LNCaP clone FGC (cell line): ENCODE results near the gene RBP5.

Source experiments
- DNase-seq: peaks from one replicate; pipeline ENCODE4 v3.0.0-alpha.2; 2011; ENCODE audit warnings: low read depth
- H3K4me3 ChIP-seq: 2 replicates; pipeline ENCODE4 v1.5.1; 2011; ENCODE audit warnings: mild to moderate bottlenecking, low read depth, low read length, control low read depth
- CTCF ChIP-seq: IDR thresholded peaks from 2 replicates; pipeline ENCODE4 v1.5.1; 2012; ENCODE audit warnings: mild to moderate bottlenecking; ENCODE audit not compliant: control insufficient read depth, insufficient read depth; ENCODE audit errors: extremely low read depth

Gene RBP5

GRCh38 chr12:7103837-7104584 lies 24.7 kb downstream of the RBP5 start:
- H3K4me3 ChIP-seq = no peak overlapping the region
- no peak for DNase-seq
- TF ChIP-seq CTCF = no peak

- DNase-seq = no peak
- no peak overlapping the region for H3K4me3 ChIP-seq
- TF ChIP-seq CTCF = no peak
These were observed 26.1 kb downstream of the RBP5 start for GRCh38 chr12:7102582-7102981.

GRCh38 chr12:7101694-7102131 lies 27.0 kb downstream of the RBP5 start:
- no peak for TF ChIP-seq CTCF
- no peak overlapping the region for H3K4me3 ChIP-seq
- DNase-seq = no peak

- TF ChIP-seq CTCF = no peak
- H3K4me3 ChIP-seq = no peak overlapping the region
These were observed 27.5 kb downstream of the RBP5 start for GRCh38 chr12:7101047-7101693.

GRCh38 chr12:7100239-7100638 lies 28.4 kb downstream of the RBP5 start:
- no peak overlapping the region for H3K4me3 ChIP-seq
- no peak for TF ChIP-seq CTCF
- DNase-seq = no peak

More at GRCh38 chr12:7101047-7101693, 27.5 kb downstream of the RBP5 start:
- DNase-seq = no peak

GRCh38 chr12:7099290-7099996 lies 29.2 kb downstream of the RBP5 start:
- H3K4me3 ChIP-seq = no peak overlapping the region
- DNase-seq = no peak
- no peak for TF ChIP-seq CTCF
